ENCODE data around the gene TRAF3.

- TF ChIP-seq SMC3 (IDR thresholded peaks at IDR 0.05; ENCODE audit: low read depth, low read length) (no peak), EZH2phosphoT487 (IDR thresholded peaks at IDR 0.05; ENCODE audit: borderline replicate concordance, low read depth) (no peak), USF2 (IDR thresholded peaks at IDR 0.05; ENCODE audit: borderline replicate concordance, low read depth, low read length) (no peak), TAF1 (IDR thresholded peaks at IDR 0.05; ENCODE audit: borderline replicate concordance, low read depth, low read length) (no peak), RAD21 (IDR thresholded peaks at IDR 0.05; ENCODE audit: low read length) (no peak), EP300 (IDR thresholded peaks at IDR 0.05; ENCODE audit: borderline replicate concordance in 1 of 2, low read depth in 1 of 2, low read length in 1 of 2) (no peak), CTCF (IDR thresholded peaks at IDR 0.05) (no peak), MXI1 (IDR thresholded peaks at IDR 0.05; ENCODE audit: low read depth, low read length) (no peak), RCOR1 (IDR thresholded peaks at IDR 0.05; ENCODE audit: low read length) (no peak), TCF12 (IDR thresholded peaks at IDR 0.05) (no peak), YY1 (IDR thresholded peaks at IDR 0.05; ENCODE audit: low read depth) (no peak), RFX5 (IDR thresholded peaks at IDR 0.05; ENCODE audit: low read length) (no peak)
These were observed 42.8 kb upstream of the TRAF3 start for GRCh38 chr14:102734436-102734835.

Measured in SK-N-SH (cell line).